Endothelial cell of umbilical vein (primary cell): ENCODE measurements around the gene EAF1.

Experiments used
- CTCF ChIP-seq, 2 donors: IDR thresholded peaks; 1 replicate in 1 of 2; 2 replicates in 1 of 2; pipeline ENCODE4 v1.5.1; 2011; ENCODE audit warnings: low read length in 2 of 2, mild to moderate bottlenecking in 2 of 2, moderate library complexity in 2 of 2, control low read depth in 1 of 2, inconsistent platforms in 1 of 2, low read depth in 1 of 2; ENCODE audit not compliant: insufficient read depth in 1 of 2; ENCODE audit errors: extremely low read depth in 1 of 2
- EZH2 ChIP-seq: IDR thresholded peaks from 2 replicates; pipeline ENCODE4 v1.6.1; 2012; ENCODE audit warnings: borderline replicate concordance, low read depth, mild to moderate bottlenecking, moderate library complexity, low read length, inconsistent platforms; ENCODE audit not compliant: severe bottlenecking
- GATA2 ChIP-seq: IDR thresholded peaks from 2 replicates; pipeline ENCODE4 v1.7.0; 2011; ENCODE audit warnings: low read depth, mild to moderate bottlenecking, moderate library complexity, mixed read lengths, low read length; ENCODE audit not compliant: insufficient read length, insufficient read depth
- MAX ChIP-seq: IDR thresholded peaks from 2 replicates; pipeline ENCODE4 v1.6.1; 2011; ENCODE audit not compliant: insufficient read depth, insufficient read length
- POLR2A ChIP-seq: IDR thresholded peaks from 2 replicates; pipeline ENCODE4 v1.6.1; 2012; ENCODE audit warnings: low read depth, mild to moderate bottlenecking, control low read depth, low read length
- POLR2AphosphoS5 ChIP-seq: IDR thresholded peaks from 2 replicates; pipeline ENCODE4 v1.6.1; 2012; ENCODE audit warnings: low read depth, mild to moderate bottlenecking, control low read depth, low read length, moderate library complexity; ENCODE audit not compliant: insufficient read depth

- TF ChIP-seq CTCF (IDR thresholded peaks at IDR 0.05; ENCODE audit: extremely low read depth in 1 of 2, insufficient read depth in 1 of 2, low read depth in 1 of 2, low read length in 2 of 2): no peak
- TF ChIP-seq POLR2AphosphoS5: no peak
- TF ChIP-seq EZH2: no peak
- TF ChIP-seq POLR2A: no peak
- no peak for TF ChIP-seq GATA2
- TF ChIP-seq MAX: no peak
These were observed 60.6 kb downstream of the EAF1 start for GRCh38 chr3:15488002-15488401.
